ENCODE data around the gene NPFFR1.

DNA sequence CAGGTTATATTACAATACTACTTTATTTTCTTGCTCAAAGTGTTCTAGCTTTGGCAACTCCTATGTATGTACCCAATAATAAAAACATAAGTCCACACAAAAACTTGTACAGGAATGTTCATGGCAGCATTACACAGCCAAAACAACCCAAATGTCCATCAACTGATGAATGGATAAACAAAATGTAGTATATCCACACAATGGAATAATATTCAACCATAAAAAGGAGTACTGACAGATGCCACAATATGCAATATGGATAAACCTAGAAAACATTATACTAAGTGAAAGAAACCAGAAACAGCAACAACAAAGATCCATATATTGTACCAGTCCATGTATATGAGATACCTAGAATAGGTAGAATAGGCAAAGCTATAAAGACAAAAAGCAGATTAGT, 71.5 kb downstream of the NPFFR1 start:
- TF ChIP-seq POLR2A (IDR thresholded peaks at IDR 0.05) = no peak
- TF ChIP-seq POLR2AphosphoS5 (IDR thresholded peaks at IDR 0.05) = no peak
- TF ChIP-seq, protein P1, sequence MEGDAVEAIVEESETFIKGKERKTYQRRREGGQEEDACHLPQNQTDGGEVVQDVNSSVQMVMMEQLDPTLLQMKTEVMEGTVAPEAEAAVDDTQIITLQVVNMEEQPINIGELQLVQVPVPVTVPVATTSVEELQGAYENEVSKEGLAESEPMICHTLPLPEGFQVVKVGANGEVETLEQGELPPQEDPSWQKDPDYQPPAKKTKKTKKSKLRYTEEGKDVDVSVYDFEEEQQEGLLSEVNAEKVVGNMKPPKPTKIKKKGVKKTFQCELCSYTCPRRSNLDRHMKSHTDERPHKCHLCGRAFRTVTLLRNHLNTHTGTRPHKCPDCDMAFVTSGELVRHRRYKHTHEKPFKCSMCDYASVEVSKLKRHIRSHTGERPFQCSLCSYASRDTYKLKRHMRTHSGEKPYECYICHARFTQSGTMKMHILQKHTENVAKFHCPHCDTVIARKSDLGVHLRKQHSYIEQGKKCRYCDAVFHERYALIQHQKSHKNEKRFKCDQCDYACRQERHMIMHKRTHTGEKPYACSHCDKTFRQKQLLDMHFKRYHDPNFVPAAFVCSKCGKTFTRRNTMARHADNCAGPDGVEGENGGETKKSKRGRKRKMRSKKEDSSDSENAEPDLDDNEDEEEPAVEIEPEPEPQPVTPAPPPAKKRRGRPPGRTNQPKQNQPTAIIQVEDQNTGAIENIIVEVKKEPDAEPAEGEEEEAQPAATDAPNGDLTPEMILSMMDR (IDR thresholded peaks at IDR 0.05) = no peak
- no peak for TF ChIP-seq EP300 (IDR thresholded peaks at IDR 0.05)
